Nephron (organoid): Measurements from ENCODE around the gene ETS1.

Experiments used
- H3K27ac Mint-ChIP-seq, 3 experiments: 2 replicates each; pipeline ENCODE4 v1.8.0; 2020; ENCODE audit warnings: mixed read lengths in 3 of 3, mild to moderate bottlenecking in 2 of 3, moderate library complexity in 1 of 3
- H3K27me3 Mint-ChIP-seq: 2 replicates; pipeline ENCODE4 v1.8.0; 2021; ENCODE audit warnings: low read depth, mild to moderate bottlenecking, moderate library complexity, mixed read lengths
- H3K36me3 Mint-ChIP-seq: 2 replicates; pipeline ENCODE4 v1.8.0; 2020; ENCODE audit warnings: low read depth, mixed read lengths
- H3K4me1 Mint-ChIP-seq: 2 replicates; pipeline ENCODE4 v1.8.0; 2020; ENCODE audit warnings: mixed read lengths
- H3K4me3 Mint-ChIP-seq, 3 experiments: 2 replicates each; pipeline ENCODE4 v1.8.0; 2020; ENCODE audit warnings: mild to moderate bottlenecking in 3 of 3, mixed read lengths in 3 of 3, moderate library complexity in 2 of 3
- H3K9me3 Mint-ChIP-seq: 2 replicates; pipeline ENCODE4 v1.8.0; 2020; ENCODE audit warnings: mixed read lengths
- TF ChIP-seq, protein P1 (sequence below), 3 experiments: fragments of 200-600 bp; sonication (generic); IDR thresholded peaks; one replicate each; pipeline ENCODE4 v1.5.0; 2021; ENCODE audit warnings: antibody characterized with exemption in 3 of 3; ENCODE audit not compliant: unreplicated experiment in 3 of 3

The ETS1 gene

DNA sequence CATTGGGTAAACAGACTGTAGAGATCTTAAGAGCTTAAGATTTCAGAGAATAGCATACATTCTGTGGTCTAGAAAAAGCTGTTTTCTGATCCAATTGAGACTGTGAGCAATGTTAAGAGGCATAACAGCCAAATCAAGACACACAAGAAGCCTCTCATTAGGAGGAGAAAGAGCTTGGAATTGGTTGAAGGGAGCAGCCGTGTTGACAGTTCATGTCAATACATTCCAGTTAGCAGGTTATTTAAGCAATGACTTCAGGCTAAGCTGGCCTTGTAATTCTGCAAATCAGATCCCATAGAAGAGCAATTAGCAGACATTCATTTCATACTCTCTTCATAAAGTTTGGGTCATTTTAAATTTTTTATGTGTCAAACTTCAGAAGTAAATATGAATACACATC is 50.9 kb downstream of the ETS1 start:
- peaks cover 21% of the 10 kb centered on the region for H3K27me3 Mint-ChIP-seq
- H3K9me3 Mint-ChIP-seq = no peaks in the 10 kb centered on the region
- H3K27ac Mint-ChIP-seq = no peak overlapping the region
- H3K36me3 Mint-ChIP-seq = peaks cover 7% of the 10 kb centered on the region
- H3K4me3 Mint-ChIP-seq = no peak overlapping the region
- peaks cover 28% of the 10 kb centered on the region for H3K4me1 Mint-ChIP-seq
- TF ChIP-seq, protein P1, sequence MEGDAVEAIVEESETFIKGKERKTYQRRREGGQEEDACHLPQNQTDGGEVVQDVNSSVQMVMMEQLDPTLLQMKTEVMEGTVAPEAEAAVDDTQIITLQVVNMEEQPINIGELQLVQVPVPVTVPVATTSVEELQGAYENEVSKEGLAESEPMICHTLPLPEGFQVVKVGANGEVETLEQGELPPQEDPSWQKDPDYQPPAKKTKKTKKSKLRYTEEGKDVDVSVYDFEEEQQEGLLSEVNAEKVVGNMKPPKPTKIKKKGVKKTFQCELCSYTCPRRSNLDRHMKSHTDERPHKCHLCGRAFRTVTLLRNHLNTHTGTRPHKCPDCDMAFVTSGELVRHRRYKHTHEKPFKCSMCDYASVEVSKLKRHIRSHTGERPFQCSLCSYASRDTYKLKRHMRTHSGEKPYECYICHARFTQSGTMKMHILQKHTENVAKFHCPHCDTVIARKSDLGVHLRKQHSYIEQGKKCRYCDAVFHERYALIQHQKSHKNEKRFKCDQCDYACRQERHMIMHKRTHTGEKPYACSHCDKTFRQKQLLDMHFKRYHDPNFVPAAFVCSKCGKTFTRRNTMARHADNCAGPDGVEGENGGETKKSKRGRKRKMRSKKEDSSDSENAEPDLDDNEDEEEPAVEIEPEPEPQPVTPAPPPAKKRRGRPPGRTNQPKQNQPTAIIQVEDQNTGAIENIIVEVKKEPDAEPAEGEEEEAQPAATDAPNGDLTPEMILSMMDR (IDR thresholded peaks at IDR 0.05; ENCODE audit: unreplicated experiment in 3 of 3) = no peak

DNA sequence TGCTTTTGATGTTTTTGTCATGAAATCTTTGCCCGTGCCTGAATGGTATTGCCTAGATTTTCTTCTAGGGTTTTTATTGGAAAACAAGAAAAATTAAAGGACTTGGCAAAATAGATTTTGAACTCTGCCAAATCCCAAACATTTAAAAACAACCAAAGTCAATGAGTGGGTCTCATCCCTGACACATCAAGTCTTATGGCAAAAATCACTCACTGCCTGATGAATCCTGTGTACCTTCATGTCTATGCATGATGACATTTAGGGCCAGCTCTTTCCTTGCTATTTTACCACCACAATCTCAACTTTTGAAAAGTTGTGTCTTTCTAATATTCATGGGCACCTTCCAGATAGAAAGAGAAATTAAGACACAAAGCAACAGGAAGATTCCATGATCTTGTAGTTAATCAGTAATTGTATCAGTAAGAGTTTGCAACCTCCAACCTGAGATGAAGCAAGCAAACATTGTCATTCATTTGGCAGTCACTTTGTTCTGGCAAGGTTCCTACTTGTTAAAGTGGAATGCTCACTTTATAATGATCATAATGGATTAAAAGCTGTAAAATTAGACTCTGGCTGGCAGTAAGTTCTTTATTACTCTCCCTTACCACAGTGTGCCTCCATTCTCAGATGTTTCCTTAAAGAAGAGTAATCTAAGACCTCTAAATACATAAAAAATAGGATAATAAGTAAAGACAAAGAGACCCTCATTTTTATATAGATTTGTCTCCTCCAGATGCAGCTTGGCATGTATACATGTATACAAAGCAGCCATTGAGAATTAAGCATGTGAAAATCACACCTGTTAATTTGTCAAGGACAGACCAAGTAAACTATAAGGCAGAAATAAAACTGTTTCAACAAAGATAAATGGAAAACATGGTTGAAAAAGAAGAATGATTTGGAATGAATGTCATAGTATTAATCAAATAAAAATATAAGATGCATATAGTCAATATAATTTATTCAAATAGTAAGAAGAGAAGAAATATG is 51.6 kb downstream of the ETS1 start:
- TF ChIP-seq, protein P1 (IDR thresholded peaks at IDR 0.05; ENCODE audit: unreplicated experiment in 3 of 3) = no peak
- Mint-ChIP-seq H3K27me3 (peaks cover 18% of the 10 kb centered on the region), H3K36me3 (peaks cover 7% of the 10 kb centered on the region), H3K4me1 (peaks cover 25% of the 10 kb centered on the region), H3K9me3 (no peaks in the 10 kb centered on the region), H3K4me3 (no peak overlapping the region), H3K27ac (peak overlapping the region in 1 of 3 experiments; percentile 13)

DNA sequence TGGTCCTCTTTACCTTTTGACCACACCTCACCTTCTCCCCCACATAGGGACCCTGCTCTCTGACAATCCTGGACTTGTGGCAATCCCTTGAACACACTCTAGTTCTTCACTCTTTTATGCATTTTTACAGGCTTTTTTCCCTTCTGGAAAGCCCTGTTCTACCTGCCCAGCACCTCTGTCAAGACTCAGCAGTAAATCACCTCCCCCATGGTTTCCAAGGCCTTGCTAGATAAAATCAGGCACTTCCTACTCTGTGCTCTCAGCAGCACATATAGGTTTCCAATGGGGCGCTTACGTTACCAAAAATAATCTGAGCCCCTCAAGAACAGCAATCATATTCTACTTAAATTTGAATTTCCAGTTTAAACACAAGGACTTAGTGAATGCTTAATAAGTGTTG is 53.9 kb downstream of the ETS1 start:
- Mint-ChIP-seq H3K4me3 (no peak overlapping the region), H3K4me1 (peaks cover 27% of the 10 kb centered on the region), H3K27ac (peak overlapping the region in 1 of 3 experiments; percentile 13), H3K9me3 (no peaks in the 10 kb centered on the region), H3K27me3 (peaks cover 21% of the 10 kb centered on the region), H3K36me3 (no peaks in the 10 kb centered on the region)
- TF ChIP-seq, protein P1 (IDR thresholded peaks at IDR 0.05; ENCODE audit: unreplicated experiment in 3 of 3) = no peak

DNA sequence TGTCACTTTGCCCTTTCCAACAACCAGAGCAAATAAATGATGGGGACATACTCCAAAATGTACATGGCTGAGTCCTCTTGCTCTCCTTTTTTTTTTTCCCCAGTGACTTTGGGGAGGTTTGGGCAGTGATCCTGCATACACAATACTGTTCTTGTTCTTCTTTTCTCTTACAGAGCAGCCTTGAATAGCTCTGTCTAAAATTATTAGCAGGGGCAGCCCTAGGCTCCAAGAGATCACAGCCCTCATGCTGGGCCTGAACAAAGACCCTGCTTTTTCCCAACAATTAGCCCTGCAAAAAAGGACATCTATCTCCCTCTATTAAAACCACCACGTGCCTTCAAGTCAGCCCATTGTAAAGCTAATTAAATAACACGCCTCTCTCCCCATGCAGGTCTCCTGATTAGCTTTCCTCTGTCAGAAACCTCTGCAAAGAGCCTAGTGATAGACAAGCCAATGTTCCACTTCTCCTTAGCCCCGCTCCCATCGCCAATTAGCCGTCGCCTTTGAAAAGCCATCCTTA is 54.7 kb downstream of the ETS1 start:
- TF ChIP-seq, protein P1 (IDR thresholded peaks at IDR 0.05; ENCODE audit: unreplicated experiment in 3 of 3) = no peak
- H3K27ac Mint-ChIP-seq = no peak overlapping the region
- H3K36me3 Mint-ChIP-seq = no peaks in the 10 kb centered on the region
- H3K27me3 Mint-ChIP-seq = peaks cover 25% of the 10 kb centered on the region
- peaks cover 27% of the 10 kb centered on the region for H3K4me1 Mint-ChIP-seq
- H3K9me3 Mint-ChIP-seq = no peaks in the 10 kb centered on the region
- H3K4me3 Mint-ChIP-seq = no peak overlapping the region

DNA sequence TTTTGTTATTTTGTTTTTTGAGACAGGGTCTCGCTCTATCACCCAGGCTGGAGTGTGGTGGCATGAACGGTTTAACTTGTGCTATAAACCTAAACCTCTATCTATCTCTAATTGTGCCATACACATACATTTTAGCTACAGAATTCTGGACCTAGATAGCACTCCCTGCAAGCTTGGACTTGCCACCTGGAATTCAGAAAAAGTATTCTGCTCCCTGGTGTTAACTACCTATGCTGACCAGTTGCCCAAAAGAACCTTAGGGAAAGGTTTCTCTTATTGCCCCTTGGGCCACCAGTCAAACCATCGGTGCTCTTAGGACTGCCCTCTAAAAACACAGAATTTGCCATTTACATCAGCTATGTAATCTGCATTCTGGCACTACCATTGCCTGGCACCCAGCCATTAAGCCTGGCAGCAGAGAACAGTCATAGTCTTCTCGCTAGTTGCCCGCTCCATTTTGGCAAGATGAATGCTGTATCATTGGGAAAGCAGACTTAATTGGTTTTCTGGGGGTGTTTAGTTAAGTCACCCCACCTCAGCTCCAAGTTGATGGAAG is 55.3 kb downstream of the ETS1 start:
- Mint-ChIP-seq H3K27me3 (peaks cover 25% of the 10 kb centered on the region), H3K27ac (no peak overlapping the region), H3K4me1 (peaks cover 24% of the 10 kb centered on the region), H3K9me3 (no peaks in the 10 kb centered on the region), H3K4me3 (no peak overlapping the region), H3K36me3 (no peaks in the 10 kb centered on the region)
- TF ChIP-seq, protein P1 (IDR thresholded peaks at IDR 0.05; ENCODE audit: unreplicated experiment in 3 of 3) = no peak
